Esophagus muscularis mucosa (tissue), 4 donors: Measurements from ENCODE around the gene ARMC10. TPM values are rescaled to one million over a fixed set of nuclear protein-coding genes. Genes with fewer than 3 reads are reported as not detected.
A peak's percentile ranks its signal among the peaks of the same experiment; 100 is the strongest.
"Not testable (repeated sequence)": the region's sequence is repeated elsewhere in the genome, so short reads cannot be mapped to it uniquely, and the experiment has no call there.

Experiments used
- DNase-seq: peaks from one replicate; pipeline ENCODE4 v3.0.0-alpha.2; 2017; ENCODE audit errors: extremely low spot score
- H3K27ac ChIP-seq, 4 donors: fragments of 200-600 bp; sonication (generic); replicated peaks in 1 of 4; 1 replicate in 3 of 4; 2 replicates in 1 of 4; pipeline ENCODE4 v1.5.1; 2016 to 2019; ENCODE audit warnings: mild to moderate bottlenecking in 1 of 4
- H3K27me3 ChIP-seq, 4 donors: fragments of 200-600 bp; sonication (generic); one replicate each; pipeline versions ENCODE4 v1.5.1 to v1.6.0; 2016 to 2019
- H3K36me3 ChIP-seq, 4 donors: fragments of 200-600 bp; sonication (generic); one replicate each; pipeline ENCODE4 v1.5.1; 2016 to 2019
- H3K4me1 ChIP-seq, 4 donors: fragments of 200-600 bp; sonication (generic); one replicate each; pipeline ENCODE4 v1.5.1; 2016 to 2019
- H3K4me3 ChIP-seq, 4 donors: fragments of 200-600 bp; sonication (generic); 1 replicate in 2 of 4; 2 replicates in 2 of 4; pipeline ENCODE4 v1.5.1; 2016 to 2019; ENCODE audit warnings: mild to moderate bottlenecking in 4 of 4, moderate library complexity in 1 of 4
- H3K9me3 ChIP-seq, 4 donors: fragments of 200-600 bp; sonication (generic); 1 replicate in 3 of 4; 2 replicates in 1 of 4; pipeline ENCODE4 v1.5.1; 2016 to 2019
- EP300 ChIP-seq: sonication (generic); formaldehyde crosslinking; IDR thresholded peaks from one replicate; pipeline ENCODE4 v1.6.1; 2017; ENCODE audit warnings: antibody characterized with exemption
- POLR2A ChIP-seq: fragments of 450-650 bp; IDR thresholded peaks from one replicate; pipeline ENCODE4 v1.6.1; 2017; ENCODE audit warnings: antibody characterized with exemption, moderate library complexity, mild to moderate bottlenecking, low read depth
- POLR2AphosphoS5 ChIP-seq, 2 donors: sonication (generic); formaldehyde crosslinking; IDR thresholded peaks; one replicate each; pipeline ENCODE4 v1.6.1; 2017; ENCODE audit warnings: antibody characterized with exemption in 2 of 2
- WGBS: methylation state at CpG from one replicate; pipeline ENCODE4 v1.1.5; 2018; 5-methylcytosine and 5-hydroxymethylcytosine counted together
- intact Hi-C: fragments of 100-400 bp; cut with DNase I; formaldehyde crosslinking; loops from one replicate; pipeline ENCODE4 v1.15.1; 2023
- total RNA-seq, 4 donors: library from RNA; depleted of rRNA; stranded (reverse); fragments of >200 nt; gene quantifications; one replicate each; pipeline versions ENCODE4 v1.1.0 to v1.2.1, GENCODE V29; 2016
- TF ChIP-seq, protein P1 (sequence below), 3 experiments: fragments of 200-600 bp in 2 of 3; fragments of 450-650 bp in 1 of 3; sonication (generic) in 2 of 3; IDR thresholded peaks; one replicate each; pipeline ENCODE4 v1.5.1; 2017 to 2019; ENCODE audit warnings: antibody characterized with exemption in 3 of 3, mild to moderate bottlenecking in 2 of 3, moderate library complexity in 1 of 3

ARMC10 gene
- total RNA-seq, 4 donors from 2014 or later: 28.8 to 41.2 (median 37.2) TPM

DNA sequence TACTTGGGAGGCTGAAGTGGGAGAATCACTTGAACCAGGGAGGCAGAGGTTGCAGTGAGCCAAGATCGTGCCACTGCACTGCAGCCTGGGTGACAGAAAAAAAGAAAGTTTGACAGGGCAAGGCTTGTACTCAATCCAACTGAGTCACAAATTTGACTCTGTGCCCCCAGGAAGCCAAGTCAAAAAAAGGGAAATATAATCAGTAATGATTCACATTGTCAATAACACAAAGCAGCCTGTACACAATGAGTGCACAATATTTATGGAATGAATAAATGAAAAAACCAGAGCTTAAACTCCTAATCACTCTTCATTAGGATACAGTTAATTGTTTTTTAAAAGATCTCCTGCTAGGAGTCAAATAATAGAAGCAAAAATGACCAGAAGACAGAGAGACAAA lies 67.6 kb downstream of the ARMC10 start:
- DNase-seq: no peak
- Histone ChIP-seq H3K27ac (no peak overlapping the region), H3K36me3 (no peaks in the 10 kb centered on the region), H3K4me3 (no peak overlapping the region), H3K27me3 (no peaks in the 10 kb centered on the region), H3K4me1 (peaks cover 7 to 19% (median 16%) of the 10 kb centered on the region in 4 donors), H3K9me3 (no peaks in the 10 kb centered on the region)
- 88% methylated on average over 1 of the region's 1 CpG for WGBS
- TF ChIP-seq, protein P1, sequence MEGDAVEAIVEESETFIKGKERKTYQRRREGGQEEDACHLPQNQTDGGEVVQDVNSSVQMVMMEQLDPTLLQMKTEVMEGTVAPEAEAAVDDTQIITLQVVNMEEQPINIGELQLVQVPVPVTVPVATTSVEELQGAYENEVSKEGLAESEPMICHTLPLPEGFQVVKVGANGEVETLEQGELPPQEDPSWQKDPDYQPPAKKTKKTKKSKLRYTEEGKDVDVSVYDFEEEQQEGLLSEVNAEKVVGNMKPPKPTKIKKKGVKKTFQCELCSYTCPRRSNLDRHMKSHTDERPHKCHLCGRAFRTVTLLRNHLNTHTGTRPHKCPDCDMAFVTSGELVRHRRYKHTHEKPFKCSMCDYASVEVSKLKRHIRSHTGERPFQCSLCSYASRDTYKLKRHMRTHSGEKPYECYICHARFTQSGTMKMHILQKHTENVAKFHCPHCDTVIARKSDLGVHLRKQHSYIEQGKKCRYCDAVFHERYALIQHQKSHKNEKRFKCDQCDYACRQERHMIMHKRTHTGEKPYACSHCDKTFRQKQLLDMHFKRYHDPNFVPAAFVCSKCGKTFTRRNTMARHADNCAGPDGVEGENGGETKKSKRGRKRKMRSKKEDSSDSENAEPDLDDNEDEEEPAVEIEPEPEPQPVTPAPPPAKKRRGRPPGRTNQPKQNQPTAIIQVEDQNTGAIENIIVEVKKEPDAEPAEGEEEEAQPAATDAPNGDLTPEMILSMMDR (IDR thresholded peaks at IDR 0.05): no peak
- TF ChIP-seq POLR2A: no peak
- no peak for TF ChIP-seq POLR2AphosphoS5 (IDR thresholded peaks at IDR 0.05)
- TF ChIP-seq EP300: no peak
- intact Hi-C loops: loop anchor here (10.0 kb wide), 1 partner anchor 202 kb away; the partner anchor contains the start of genes DNAJC2 and PSMC2

GRCh38 chr7:103143868-103144267 lies 68.9 kb downstream of the ARMC10 start:
- intact Hi-C loops: loop anchor here (10.0 kb wide), 1 partner anchor 201 kb away; the partner anchor contains the start of genes DNAJC2 and PSMC2

DNA sequence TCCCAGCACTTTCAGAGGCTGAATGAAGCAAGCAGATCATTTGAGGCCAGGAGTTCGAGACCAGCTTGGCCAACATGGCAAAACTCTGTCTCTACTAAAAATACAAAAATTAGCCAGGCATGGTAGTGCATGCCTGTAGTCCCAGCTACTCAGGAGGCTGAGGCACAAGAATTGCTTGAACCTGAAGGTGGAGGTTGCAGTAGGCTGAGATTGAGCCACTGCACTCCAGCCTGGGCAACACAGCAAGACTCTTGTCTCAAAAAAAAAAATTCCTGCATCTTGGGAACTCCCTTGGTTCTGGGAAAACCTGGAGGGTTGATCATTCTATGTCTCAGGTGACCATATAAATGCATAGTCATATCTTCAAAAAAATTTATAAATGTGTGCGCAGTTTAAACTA lies 69.8 kb downstream of the ARMC10 start:
- H3K36me3 ChIP-seq, H3K27me3 ChIP-seq, H3K27ac ChIP-seq, H3K9me3 ChIP-seq, DNase-seq, H3K4me3 ChIP-seq: not testable (repeated sequence)
- 98% methylated on average over 2 of the region's 2 CpGs for WGBS
- H3K4me1 ChIP-seq: peaks cover 13 to 30% (median 26%) of the 10 kb centered on the region in 4 donors
- intact Hi-C loops: loop anchor here (10.0 kb wide), 1 partner anchor 200 kb away; the partner anchor contains the start of genes DNAJC2 and PSMC2

More at GRCh38 chr7:103143868-103144267, 68.9 kb downstream of the ARMC10 start:
- no peak overlapping the region for H3K27ac ChIP-seq
- no peaks in the 10 kb centered on the region for H3K9me3 ChIP-seq
- TF ChIP-seq POLR2A (no peak), EP300 (no peak), POLR2AphosphoS5 (IDR thresholded peaks at IDR 0.05) (no peak)
- TF ChIP-seq, protein P1 (IDR thresholded peaks at IDR 0.05): no peak
- peaks cover 13 to 28% (median 25%) of the 10 kb centered on the region in 4 donors for H3K4me1 ChIP-seq
- WGBS: 100% methylated on average over 1 of the region's 1 CpG
- H3K27me3 ChIP-seq: no peaks in the 10 kb centered on the region
- no peaks in the 10 kb centered on the region for H3K36me3 ChIP-seq
- no peak overlapping the region for H3K4me3 ChIP-seq
- DNase-seq: no peak

DNA sequence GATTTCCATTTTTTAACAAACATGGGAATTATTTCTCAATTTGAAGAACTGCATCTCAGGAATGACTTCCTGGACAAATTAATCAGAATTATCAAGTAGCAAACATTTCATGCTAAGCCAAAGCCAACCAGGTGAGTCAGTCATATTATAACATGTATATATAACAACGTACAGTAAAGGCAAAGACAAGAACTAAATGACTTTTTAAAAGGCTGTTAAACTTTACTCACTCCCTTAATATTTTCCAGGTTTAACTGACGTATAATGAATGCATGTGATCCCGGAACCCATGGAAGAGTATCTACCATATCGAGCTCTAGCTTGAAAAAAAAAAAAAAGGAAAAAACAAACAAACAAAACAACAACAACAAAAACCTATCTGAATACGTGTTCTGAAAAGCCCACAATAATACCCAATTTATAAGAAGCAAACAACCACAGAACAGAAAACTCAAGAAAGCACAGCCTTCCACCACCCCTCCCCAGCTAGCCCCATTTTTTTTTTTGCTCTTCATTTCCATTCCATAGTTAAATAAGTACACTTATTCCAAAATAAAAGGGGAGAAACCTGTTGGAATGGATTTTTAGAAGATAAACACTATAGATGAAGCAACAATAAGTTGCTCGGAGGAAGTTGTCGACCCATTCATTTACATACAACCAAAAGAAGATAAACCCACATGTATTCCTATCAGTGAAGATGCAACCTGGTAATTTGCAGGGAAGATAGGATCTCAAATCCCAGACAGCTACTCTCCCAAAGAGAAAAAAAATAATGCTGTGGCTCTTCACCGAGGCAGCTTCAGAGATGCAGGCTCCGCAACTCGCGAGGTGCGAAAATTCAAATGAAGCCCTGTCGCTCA lies 73.4 kb downstream of the ARMC10 start:
- WGBS: 3% methylated on average over 13 of the region's 13 CpGs
- H3K36me3 ChIP-seq: no peaks in the 10 kb centered on the region
- peak overlapping the region; percentile 92 to 96 (median 95) for H3K27ac ChIP-seq
- H3K4me1 ChIP-seq: peaks cover 13 to 31% (median 26%) of the 10 kb centered on the region in 4 donors
- H3K9me3 ChIP-seq: no peaks in the 10 kb centered on the region
- peak overlapping the region; percentile 68 to 85 (median 82) for H3K4me3 ChIP-seq
- DNase-seq: no peak
- intact Hi-C loops: loop anchor here (2.0 to 10.0 kb wide), 2 partner anchors 74 to 196 kb away; partner anchors contain the start of genes ARMC10, DNAJC2, FBXL13 and PSMC2
- TF ChIP-seq, protein P1 (IDR thresholded peaks at IDR 0.05): no peak
- no peak for TF ChIP-seq EP300
- TF ChIP-seq POLR2AphosphoS5 (IDR thresholded peaks at IDR 0.05): no peak
- TF ChIP-seq POLR2A: no peak
- H3K27me3 ChIP-seq: no peaks in the 10 kb centered on the region

Other genes starting within 250 kb of the ARMC10 start
- 1 to 10 TPM in 3 of 4 donors, under 1 TPM in 1; 0.83 to 3.5 (median 2.6) TPM for gene LRRC17, start 162.1 kb upstream of the ARMC10 start, total RNA-seq
- gene FBXL13, start 344 bp upstream of the ARMC10 start, total RNA-seq: 1 to 10 TPM in 2 of 4 donors, under 1 TPM in 2; 0.52 to 1.7 (median 1.1) TPM
- gene NAPEPLD, start 74.0 kb downstream of the ARMC10 start, total RNA-seq: 1 to 10 TPM; 4.7 to 8.7 (median 6.1) TPM
- gene PMPCB, start 222.3 kb downstream of the ARMC10 start, total RNA-seq: 10 to 100 TPM; 48.9 to 59.6 (median 50.6) TPM